GM21825 (cell line): ENCODE measurements around the gene TRPV3.
A peak's percentile ranks its signal among the peaks of the same experiment; 100 is the strongest.
"Not testable (repeated sequence)": the region's sequence is repeated elsewhere in the genome, so short reads cannot be mapped to it uniquely, and the experiment has no call there.

Experiments
- ATAC-seq: cut with Tn5 transposase; IDR thresholded peaks from one replicate; pipeline ENCODE4 v1.9.1; 2021; ENCODE audit warnings: mild to moderate bottlenecking, moderate library complexity; ENCODE audit not compliant: unreplicated experiment

The TRPV3 gene

DNA sequence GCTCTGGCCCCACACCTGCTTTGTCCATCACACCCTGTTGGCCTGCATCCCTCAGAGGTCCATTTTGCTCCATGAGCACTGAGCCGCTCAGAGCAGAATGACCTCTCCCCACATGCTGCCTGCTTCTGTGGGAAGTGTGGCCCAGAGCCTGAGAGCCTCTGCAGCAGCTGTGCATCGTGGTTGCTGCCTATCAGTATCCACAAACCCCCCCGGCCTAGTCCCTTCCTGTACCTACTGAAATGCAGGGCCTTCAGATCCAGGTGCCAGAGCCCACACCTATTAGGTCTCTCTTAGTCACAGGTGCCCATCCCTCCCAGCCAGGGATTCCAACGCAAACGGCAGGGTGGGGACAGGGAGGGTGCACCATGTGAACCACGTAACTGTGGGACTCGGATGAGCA, 16.6 kb upstream of the TRPV3 start:
- no peak for ATAC-seq

DNA sequence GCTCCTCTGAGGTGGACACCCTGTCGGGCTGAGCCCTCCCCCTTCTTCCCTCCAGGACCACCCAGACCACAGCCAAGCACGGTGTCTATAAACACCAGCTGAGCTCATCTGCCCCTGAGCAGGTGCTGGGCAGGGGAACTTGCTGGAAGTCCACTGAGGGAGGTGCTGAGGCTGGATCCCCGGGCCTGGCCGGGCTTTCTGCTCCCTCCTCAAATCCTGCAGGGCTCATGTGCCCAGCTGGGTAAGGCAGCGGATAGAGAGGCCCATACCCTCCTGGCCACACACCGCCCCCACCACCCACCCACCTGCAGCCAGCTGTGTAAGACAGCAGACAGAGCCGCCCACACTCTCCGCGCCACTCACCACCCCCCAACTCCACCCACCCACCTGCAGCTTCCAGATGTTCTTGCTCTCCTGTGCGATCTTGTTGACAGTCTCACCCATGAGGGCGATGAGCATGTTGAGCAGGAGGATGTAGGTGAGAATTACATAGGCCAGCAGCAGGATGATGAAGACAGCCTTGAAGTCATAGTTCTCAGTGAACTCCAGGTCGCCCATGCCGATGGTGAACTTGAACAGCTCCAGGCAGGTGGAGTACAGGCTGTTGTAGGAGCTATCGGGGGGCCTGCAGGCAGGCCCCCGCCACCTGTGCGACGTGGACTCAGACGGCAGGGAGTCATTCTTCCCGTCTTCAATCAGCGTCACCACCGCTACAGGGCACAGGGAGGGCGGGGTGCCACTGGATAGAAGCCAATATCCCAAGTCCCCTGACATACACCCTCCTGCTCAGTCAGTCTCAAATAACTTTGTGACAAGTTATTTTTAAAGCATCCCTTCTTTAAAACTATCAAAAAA, 15.9 kb upstream of the TRPV3 start:
- no peak for ATAC-seq

GRCh38 chr17:3572231-3572630, 14.6 kb upstream of the TRPV3 start:
- ATAC-seq: no peak

DNA sequence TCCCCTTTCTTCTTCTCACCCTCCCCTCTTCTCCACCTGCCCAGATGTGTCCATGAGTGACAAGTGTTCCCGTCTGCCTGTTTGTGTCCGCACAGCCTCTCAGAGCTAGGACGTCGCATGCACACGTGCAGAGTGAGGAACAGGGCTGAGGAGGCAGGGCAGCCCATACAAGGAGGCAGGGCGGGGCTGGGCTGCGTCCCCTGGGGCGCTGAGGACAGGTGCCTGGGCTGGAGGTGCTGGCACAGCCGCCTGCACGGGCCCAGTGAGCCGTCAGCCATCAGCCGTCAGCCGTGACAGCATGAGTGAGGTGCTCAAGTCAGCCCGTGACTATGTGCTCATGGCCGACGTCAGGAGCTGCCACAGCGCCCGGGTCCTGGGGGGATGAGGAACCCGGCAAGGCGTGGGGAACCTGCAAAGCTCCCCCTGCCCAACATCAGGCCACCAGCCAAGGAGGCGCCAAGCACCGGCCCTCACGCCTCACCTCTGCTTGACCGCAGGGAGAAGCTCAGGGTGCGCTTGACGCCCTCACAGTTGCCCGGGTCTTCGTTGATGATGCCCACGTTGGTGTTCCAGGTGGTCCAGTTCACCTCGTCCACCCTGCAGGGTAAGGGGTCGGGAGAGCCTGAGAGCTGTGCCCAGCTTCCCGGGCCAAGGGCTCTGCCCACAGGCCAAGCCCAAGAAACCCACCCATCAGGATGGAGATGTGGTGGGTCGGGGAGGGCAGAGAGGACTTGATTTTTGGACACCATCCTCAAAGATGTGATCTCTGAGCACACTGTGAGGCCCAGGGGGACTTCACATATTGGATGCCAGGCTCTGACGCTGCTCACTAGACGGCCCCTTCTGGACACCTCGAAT, 13.7 kb upstream of the TRPV3 start:
- ATAC-seq: no peak

DNA sequence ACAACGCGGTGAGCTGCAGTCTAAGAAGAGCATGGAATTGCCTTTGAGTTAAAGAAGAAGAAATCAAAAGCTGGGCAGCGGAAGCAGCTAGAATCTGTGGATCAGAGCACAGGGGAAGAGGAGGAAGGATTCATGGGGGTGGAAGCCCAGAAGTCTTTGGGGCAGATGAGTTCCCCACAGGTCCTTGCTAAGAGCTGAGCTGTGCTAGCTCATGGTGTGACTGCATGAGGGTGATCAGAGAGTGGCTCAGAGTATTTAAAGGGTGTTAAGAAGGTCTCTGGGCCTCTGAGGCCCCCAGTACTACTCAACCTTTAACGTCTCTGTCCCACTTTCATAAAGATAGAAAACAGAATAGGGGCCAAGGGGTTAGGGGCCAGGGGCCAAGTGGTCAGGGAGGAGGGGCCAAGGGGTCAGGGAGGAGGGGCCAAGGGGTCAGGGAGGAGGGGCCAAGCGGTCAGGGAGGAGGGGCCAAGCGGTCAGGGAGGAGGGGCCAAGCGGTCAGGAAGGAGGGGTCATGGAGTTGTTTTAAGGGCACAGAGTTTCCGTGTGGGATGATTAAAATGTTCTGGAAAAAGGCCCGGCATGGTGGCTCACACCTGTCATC, 12.0 kb upstream of the TRPV3 start:
- no peak for ATAC-seq

DNA sequence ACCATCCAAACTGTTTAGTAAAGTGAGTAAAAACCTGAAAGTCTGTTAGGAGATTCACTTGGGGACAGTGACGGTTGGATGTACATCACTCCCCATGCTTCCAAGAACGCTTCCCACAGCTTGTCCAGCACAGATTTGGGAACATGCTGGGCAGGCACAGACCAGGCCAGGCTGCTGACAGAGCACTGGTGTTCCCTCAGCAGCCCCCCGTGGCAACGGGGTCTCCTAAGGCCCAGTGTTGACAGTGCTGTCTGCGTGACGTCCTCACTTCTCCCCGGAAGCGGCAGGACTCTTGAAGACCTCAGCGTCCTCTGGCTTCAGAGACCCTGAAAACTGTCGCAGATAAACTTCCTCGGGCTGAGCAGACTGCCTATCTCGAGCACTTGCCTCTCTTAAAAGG, 8.9 kb upstream of the TRPV3 start:
- no peak for ATAC-seq

DNA sequence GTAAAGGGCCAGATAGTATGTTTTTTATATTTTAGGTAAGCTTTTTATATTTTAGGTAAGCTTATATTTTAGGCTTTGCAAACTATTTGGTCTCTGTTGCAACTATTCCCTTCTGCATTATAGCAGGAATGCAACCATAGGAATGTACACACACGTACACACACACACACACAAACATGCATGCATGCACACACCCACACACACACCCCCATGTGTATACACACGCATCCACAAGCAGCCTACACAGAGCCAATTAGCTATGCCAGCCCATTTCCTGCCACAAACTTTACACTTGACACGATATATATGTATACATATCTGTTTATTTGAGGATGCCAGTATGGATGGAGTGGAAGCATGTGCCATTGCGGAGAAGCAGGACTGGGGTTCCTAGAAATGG, 7.5 kb upstream of the TRPV3 start:
- ATAC-seq: no peak

DNA sequence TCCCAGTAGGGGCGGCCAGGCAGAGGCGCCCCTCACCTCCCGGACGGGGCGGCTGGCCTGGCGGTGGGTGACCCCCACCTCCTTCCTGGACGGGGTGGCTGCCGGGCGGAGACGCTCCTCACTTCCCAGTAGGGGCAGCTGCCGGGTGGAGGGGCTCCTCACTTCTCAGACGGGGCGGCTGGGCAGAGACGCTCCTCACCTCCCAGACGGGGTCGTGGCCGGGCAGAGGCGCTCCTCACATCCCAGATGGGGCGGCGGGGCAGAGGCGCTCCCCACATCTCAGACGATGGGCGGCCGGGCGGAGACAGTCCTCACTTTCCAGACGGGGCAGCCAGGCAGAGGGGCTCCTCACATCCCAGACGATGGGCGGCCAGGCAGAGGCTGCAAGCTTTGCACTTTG, 6.6 kb upstream of the TRPV3 start:
- not testable (repeated sequence) for ATAC-seq

DNA sequence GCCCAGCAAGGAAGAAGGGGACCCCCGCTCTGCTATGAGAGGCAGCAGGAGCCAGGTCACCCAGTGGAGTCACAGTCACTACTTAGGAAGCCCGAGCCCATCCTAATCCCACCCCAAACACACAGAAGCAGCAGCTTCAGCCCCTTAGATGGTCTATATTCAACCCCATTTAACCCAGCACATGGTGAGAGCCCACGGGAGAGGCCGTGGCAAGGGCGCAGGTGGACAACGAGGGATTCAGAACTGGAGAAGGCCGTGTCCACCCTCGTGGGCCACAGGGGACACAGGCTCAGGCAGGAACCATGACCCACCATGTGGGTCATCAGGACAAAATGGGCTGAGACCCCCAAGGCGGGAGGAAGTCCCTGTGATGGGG, 1.6 kb upstream of the TRPV3 start:
- no peak for ATAC-seq

GRCh38 chr17:3558603-3559269, 1.1 kb upstream of the TRPV3 start:
- ATAC-seq: peak; percentile 66

- no peak for ATAC-seq
Observed at GRCh38 chr17:3556916-3557767, 470 bp downstream of the TRPV3 start.

- ATAC-seq: no peak
Observed at GRCh38 chr17:3556239-3556915, 1.2 kb downstream of the TRPV3 start.

DNA sequence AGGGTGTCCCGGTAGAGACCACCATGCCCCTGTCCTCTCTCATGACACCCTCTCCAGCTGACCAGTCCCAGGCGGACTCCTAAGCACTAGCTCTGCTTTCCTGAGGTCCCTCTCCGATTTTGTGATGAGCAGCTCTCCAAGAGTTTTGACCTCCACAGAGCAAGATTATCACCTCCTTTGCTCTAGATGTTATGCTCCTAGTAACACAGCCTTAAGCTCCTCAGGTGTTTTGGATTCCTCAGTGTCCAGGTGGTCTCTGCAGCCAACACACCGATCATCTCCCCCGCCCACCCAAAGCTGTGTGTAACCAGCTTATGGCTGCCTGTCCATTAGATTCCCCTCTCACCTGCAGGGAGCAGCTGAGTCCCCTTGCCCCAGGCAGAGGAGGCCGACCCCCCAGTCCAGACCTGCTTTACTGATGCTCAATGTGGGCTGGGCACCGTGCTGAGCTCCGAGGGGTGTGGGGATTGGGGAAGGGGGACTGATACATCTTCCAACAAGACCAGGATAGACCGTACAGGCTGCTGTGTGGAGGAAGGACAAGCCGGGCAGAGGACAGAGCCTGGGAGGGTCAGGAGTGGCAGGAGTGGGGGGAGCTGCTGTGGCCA, 2.3 kb downstream of the TRPV3 start:
- no peak for ATAC-seq

GRCh38 chr17:3554440-3554839, 3.2 kb downstream of the TRPV3 start:
- no peak for ATAC-seq

GRCh38 chr17:3553419-3554401, 3.9 kb downstream of the TRPV3 start:
- no peak for ATAC-seq

DNA sequence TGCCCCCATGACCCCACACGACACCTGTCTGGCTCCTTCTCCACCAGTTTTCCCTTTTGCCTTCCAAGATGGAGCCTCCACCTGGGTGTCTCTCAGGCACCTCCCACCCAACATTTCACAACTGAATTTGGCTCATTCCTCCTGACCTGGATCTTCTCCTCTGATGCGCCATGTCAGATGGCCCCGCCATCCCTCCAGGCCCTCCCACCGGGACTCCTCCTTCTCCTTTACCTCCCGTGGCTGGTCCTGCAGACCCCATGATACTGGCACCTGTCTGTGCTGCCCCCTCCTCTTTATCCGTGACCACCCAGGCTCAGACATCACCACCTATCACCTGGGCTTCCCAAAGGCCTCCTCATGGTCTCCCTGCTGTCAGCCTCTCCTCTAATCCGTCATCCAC, 4.7 kb downstream of the TRPV3 start:
- no peak for ATAC-seq

DNA sequence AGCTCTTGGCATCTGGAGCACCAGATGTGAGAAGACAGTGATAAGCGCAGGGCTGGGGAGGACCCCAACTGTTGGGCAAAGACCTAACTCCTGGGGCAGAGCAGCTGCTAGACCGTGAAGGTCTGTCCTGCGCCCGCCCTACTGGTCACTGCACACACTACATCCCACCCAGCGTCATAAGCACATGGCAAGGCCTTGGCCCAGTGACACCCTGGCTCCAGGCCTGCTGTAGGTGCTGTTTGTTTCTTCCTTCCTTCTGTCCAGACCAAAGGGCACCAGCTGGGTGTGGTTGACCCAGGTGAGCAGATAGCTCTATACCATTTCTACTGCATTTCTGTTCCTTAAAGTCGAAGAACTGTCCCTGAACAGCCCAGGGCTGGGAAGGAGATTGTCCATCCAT, 6.4 kb downstream of the TRPV3 start:
- ATAC-seq: no peak

DNA sequence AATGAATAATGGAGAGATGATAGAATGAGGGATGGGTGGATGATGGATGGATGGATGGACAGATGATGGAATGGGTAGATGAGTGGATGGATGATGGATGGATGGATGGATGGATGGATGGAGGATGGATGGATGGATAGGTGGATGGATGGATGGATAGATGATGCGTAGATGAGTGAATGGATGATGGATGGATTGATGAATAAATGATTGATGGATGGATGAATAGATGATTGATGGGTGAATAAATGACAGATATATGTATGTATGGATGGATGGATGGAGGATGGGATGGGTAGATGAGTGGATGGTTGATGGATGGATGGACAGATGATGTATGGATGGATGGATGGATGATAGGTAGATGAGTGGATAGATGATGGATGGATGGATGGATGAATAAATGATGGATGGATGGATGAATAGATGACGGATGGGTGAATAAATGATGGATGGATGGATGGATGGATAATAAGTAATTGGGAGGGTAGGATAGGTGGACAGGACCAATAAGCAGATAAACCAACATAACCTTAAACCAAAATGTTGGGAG, 7.9 kb downstream of the TRPV3 start:
- ATAC-seq: no peak
